HG02870 (cell line): ENCODE data around the gene LDHAL6B.

Experiments
- ATAC-seq: cut with Tn5 transposase; IDR thresholded peaks from one replicate; pipeline ENCODE4 v1.9.1; 2021; ENCODE audit warnings: mild to moderate bottlenecking, moderate library complexity; ENCODE audit not compliant: unreplicated experiment

Gene LDHAL6B

GRCh38 chr15:59249816-59250215 is 43.2 kb downstream of the LDHAL6B start:
- ATAC-seq: no peak

GRCh38 chr15:59250249-59250648 is 43.6 kb downstream of the LDHAL6B start:
- ATAC-seq: no peak

- no peak for ATAC-seq
These were observed 44.6 kb downstream of the LDHAL6B start for GRCh38 chr15:59251001-59251845.

- ATAC-seq: no peak
These were observed 45.5 kb downstream of the LDHAL6B start for GRCh38 chr15:59252137-59252536.

- ATAC-seq: no peak
These were observed 49.2 kb downstream of the LDHAL6B start for GRCh38 chr15:59255680-59256336.

GRCh38 chr15:59256482-59256881 is 49.8 kb downstream of the LDHAL6B start:
- no peak for ATAC-seq

GRCh38 chr15:59257140-59257539 is 50.5 kb downstream of the LDHAL6B start:
- no peak for ATAC-seq
